Body of pancreas (tissue), 4 donors: ENCODE results near the gene ZBTB43. TPM values are rescaled to one million over a fixed set of nuclear protein-coding genes. Genes with fewer than 3 reads are reported as not detected.

Source experiments
- ATAC-seq: fragments of 150-250 bp; one replicate; pipeline ENCODE4 v1.9.1; 2016
- DNase-seq, 4 donors: peaks; one replicate each; pipeline ENCODE4 v3.0.0-alpha.2; 2019
- H3K27ac ChIP-seq, 4 donors: fragments of 200-600 bp; sonication (generic); 1 replicate in 3 of 4; 2 replicates in 1 of 4; pipeline versions ENCODE4 v1.5.1 to v1.6.1; 2016 to 2019; ENCODE audit warnings: mild to moderate bottlenecking in 1 of 4, mixed read lengths in 1 of 4, moderate library complexity in 1 of 4
- H3K27me3 ChIP-seq, 2 donors: fragments of 200-600 bp; sonication (generic); one replicate each; pipeline ENCODE4 v1.6.0; 2016; ENCODE audit warnings: mild to moderate bottlenecking in 1 of 2
- H3K36me3 ChIP-seq, 2 donors: fragments of 200-600 bp; sonication (generic); replicated peaks in 1 of 2; 2 replicates each; pipeline ENCODE4 v1.5.1; 2016; ENCODE audit warnings: low read depth in 2 of 2; ENCODE audit not compliant: insufficient read depth in 1 of 2
- H3K4me1 ChIP-seq: fragments of 200-600 bp; sonication (generic); one replicate; pipeline ENCODE4 v1.6.0; 2016
- H3K4me3 ChIP-seq, 2 donors: fragments of 200-600 bp; sonication (generic); 1 replicate in 1 of 2; 2 replicates in 1 of 2; pipeline ENCODE4 v1.5.1; 2016 to 2019
- H3K9me3 ChIP-seq, 3 donors: fragments of 200-600 bp; sonication (generic); 1 replicate in 2 of 3; 2 replicates in 1 of 3; pipeline ENCODE4 v1.5.1; 2016
- CTCF ChIP-seq, 7 experiments: fragments of 450-650 bp in 4 of 7; fragments of 200-600 bp in 3 of 7; sonication (generic) in 3 of 7; IDR thresholded peaks; one replicate each; pipeline ENCODE4 v1.5.1; 2016 to 2019; ENCODE audit warnings: antibody characterized with exemption in 7 of 7
- POLR2A ChIP-seq, 3 donors: fragments of 450-650 bp; IDR thresholded peaks; one replicate each; pipeline ENCODE4 v1.6.1; 2016; ENCODE audit warnings: antibody characterized with exemption in 3 of 3, mild to moderate bottlenecking in 2 of 3
- WGBS, 2 donors: methylation state at CpG; one replicate each; pipeline ENCODE4 v1.1.5; 2017; 5-methylcytosine and 5-hydroxymethylcytosine counted together
- intact Hi-C: fragments of 100-400 bp; cut with DNase I; formaldehyde crosslinking; loops from one replicate; pipeline ENCODE4 v1.15.1; 2023
- total RNA-seq, 2 donors: library from RNA; depleted of rRNA; stranded (reverse); fragments of >200 nt; gene quantifications; one replicate each; pipeline ENCODE4 v1.1.0, GENCODE V29; 2016

Gene ZBTB43
- total RNA-seq, 2 donors from 2014 or later, result 6.2 to 7.6 TPM

GRCh38 chr9:126869368-126869767 lies 64.5 kb downstream of the ZBTB43 start:
- Histone ChIP-seq H3K4me3 (no peak overlapping the region), H3K9me3 (no peaks in the 10 kb centered on the region), H3K27me3 (no peaks in the 10 kb centered on the region), H3K27ac (no peak overlapping the region), H3K4me1 (no peaks in the 10 kb centered on the region), H3K36me3 (no peaks in the 10 kb centered on the region)
- no peak for TF ChIP-seq POLR2A (IDR thresholded peaks at IDR 0.05)
- no peak for TF ChIP-seq CTCF (IDR thresholded peaks at IDR 0.05)
- 84 to 87% methylated on average over 7 of the region's 7 CpGs for WGBS, 2 donors
- DNase-seq (no peak), ATAC-seq (no peak)
- intact Hi-C loops, result loop anchor here (10.0 kb wide), 1 partner anchor 45 kb away; the partner anchor contains the start of gene RALGPS1

GRCh38 chr9:126872516-126872915 lies 67.7 kb downstream of the ZBTB43 start:
- H3K27me3 ChIP-seq, result no peaks in the 10 kb centered on the region
- H3K27ac ChIP-seq, result no peak overlapping the region
- TF ChIP-seq POLR2A (IDR thresholded peaks at IDR 0.05) (no peak), CTCF (IDR thresholded peaks at IDR 0.05) (no peak)
- ATAC-seq, result no peak
- no peaks in the 10 kb centered on the region for H3K36me3 ChIP-seq
- no peaks in the 10 kb centered on the region for H3K9me3 ChIP-seq
- intact Hi-C loops, result no loop called here
- DNase-seq, result no peak
- 80 to 87% methylated on average over 4 of the region's 4 CpGs for WGBS, 2 donors
- no peak overlapping the region for H3K4me3 ChIP-seq
- H3K4me1 ChIP-seq, result no peaks in the 10 kb centered on the region

GRCh38 chr9:126874546-126875314 lies 69.9 kb downstream of the ZBTB43 start:
- peaks cover 0 to 2% of the 10 kb centered on the region in 2 donors for H3K36me3 ChIP-seq
- H3K27ac ChIP-seq, result no peak overlapping the region
- H3K4me1 ChIP-seq, result no peaks in the 10 kb centered on the region
- ATAC-seq (no peak), DNase-seq (no peak)
- TF ChIP-seq POLR2A (IDR thresholded peaks at IDR 0.05), result no peak
- TF ChIP-seq CTCF (IDR thresholded peaks at IDR 0.05), result no peak
- H3K4me3 ChIP-seq, result no peak overlapping the region
- 70 to 72% methylated on average over 9 of the region's 9 CpGs for WGBS, 2 donors
- intact Hi-C loops, result no loop called here
- H3K27me3 ChIP-seq, result no peaks in the 10 kb centered on the region
- H3K9me3 ChIP-seq, result no peaks in the 10 kb centered on the region

- H3K36me3 ChIP-seq, result peaks cover 0 to 9% of the 10 kb centered on the region in 2 donors
- TF ChIP-seq POLR2A (IDR thresholded peaks at IDR 0.05) (no peak), CTCF (IDR thresholded peaks at IDR 0.05) (no peak)
- H3K4me1 ChIP-seq, result no peaks in the 10 kb centered on the region
- 70 to 76% methylated on average over 4 of the region's 4 CpGs for WGBS, 2 donors
- ATAC-seq (no peak), DNase-seq (no peak)
- no peaks in the 10 kb centered on the region for H3K9me3 ChIP-seq
- no peaks in the 10 kb centered on the region for H3K27me3 ChIP-seq
- intact Hi-C loops, result no loop called here
- H3K4me3 ChIP-seq, result no peak overlapping the region
- H3K27ac ChIP-seq, result no peak overlapping the region
These were observed 71.1 kb downstream of the ZBTB43 start for GRCh38 chr9:126875756-126876510.
